Mesenteric fat pad (tissue), 1 donor: ENCODE measurements around the gene TSSK2. TPM values are rescaled to one million over a fixed set of nuclear protein-coding genes. Genes with fewer than 3 reads are reported as not detected.
A peak's percentile ranks its signal among the peaks of the same experiment; 100 is the strongest.

Experiments used
- DNase-seq: peaks from one replicate; pipeline ENCODE4 v3.0.0-alpha.2; 2020; ENCODE audit warnings: low spot score
- total RNA-seq: library from RNA; stranded (reverse); fragmentation: NEBNext Ultra II Directional; extraction: Animal tissue kit (Norgen Biotek cat#: 25700); gene quantifications from one replicate; pipeline ENCODE4 v1.2.1, GENCODE V29; 2021
- donor health status: DM: yes; HTN: yes; CAD: no.

TSSK2 gene
- total RNA-seq, 1 donor from 2014 or later = not detected

DNA sequence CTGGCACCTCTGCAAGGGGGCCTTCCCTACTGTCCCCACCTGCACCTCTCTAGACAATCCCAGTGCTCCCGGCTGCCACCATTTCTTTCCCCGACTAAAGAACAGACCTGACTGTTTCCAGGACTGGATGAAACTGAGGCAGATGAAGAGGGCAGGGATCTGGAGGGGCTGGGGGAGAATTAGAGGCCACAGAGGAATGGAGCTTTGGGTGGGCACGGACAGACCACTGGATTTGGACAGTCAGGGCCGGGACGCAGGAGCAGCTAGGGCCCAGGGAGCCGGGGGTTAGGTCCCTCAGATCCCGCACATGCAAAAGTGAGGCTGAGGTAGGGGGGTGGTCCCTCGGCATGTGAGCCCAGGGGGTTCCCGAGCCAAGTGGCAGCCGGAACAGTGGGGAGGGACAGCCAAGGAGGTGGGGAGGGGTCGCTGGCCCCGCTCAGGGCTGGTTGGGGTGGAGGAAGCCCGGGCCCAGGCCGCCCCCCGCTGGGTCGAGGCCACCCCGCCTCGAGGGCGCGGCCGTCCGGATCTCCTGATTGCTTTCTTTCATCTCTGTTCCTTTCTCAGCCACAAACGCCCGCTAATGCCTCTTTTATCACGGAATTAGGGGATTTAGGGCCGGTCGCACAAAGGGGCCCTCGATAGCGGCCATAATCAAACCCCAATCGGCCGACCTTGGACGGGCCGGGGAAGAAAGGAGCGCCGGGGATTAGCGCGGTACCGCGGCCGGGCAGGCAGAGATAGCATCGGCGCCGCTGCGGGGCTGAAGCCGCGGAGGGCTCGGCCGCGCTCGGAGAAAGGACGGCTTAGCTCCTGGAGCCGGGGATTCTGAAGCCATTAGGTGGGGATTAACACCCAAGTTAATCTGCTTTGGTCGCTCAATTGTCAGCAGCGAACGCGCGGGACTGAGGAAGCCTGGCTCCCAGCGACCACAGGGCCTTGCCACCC is 38.2 kb downstream of the TSSK2 start:
- DNase-seq = no peak

DNA sequence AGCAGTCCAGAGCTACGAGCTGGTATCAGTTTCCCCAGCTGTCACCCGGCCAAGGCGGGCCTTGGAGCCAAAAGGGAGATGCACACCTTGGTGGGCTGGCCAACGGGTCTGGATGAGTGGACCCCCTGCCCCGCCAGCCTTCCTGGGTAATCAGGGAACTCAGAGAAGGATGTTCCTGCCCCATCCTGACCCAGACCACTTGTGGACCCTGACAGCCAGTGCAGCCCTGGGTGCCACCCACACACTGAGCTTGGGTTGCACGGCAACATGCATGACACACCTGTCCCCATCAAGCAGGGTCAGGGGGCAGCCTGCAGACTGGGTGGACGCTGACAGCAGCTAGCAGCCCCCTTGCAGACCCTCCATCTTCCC is 38.8 kb downstream of the TSSK2 start:
- no peak for DNase-seq

DNA sequence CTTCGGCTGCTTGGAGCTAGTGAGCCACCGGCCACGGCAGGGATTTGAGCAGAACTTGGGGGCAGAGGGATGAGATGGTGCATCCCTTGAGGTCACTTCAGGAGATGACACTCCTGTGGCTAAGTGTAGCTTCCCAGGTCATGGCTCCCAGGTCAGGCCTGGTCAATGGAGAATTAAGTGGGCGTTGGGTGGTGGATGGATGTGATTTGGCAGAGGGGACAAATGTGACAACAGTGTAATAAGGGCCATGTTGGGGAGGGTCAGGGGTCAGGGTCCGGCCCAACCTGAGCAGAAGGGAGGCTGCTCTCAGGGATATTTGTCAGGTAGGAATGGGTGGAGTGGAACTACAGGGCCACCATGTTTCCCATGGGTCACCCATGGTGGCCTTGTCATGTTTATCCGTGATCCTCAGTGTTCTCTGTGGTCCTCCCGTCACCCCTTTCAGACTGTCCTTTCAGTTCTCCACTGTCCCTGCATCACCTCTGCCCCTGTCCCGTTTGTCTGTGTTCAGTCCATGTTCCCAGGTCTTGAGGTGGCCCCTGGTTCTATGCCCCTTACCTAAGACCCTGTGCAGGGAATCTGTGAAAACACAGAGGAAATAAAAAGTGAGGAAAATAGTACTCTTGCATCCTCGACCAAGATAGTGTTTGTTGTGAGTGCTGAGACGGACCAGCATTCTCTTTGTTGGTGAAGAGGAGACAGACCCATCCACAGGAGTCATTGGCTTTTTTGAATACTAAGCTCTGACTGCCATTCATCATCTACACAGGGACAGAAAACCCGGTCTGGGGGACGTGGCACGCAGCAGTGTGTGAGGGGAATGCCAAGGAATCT is 41.3 kb downstream of the TSSK2 start:
- no peak for DNase-seq

DNA sequence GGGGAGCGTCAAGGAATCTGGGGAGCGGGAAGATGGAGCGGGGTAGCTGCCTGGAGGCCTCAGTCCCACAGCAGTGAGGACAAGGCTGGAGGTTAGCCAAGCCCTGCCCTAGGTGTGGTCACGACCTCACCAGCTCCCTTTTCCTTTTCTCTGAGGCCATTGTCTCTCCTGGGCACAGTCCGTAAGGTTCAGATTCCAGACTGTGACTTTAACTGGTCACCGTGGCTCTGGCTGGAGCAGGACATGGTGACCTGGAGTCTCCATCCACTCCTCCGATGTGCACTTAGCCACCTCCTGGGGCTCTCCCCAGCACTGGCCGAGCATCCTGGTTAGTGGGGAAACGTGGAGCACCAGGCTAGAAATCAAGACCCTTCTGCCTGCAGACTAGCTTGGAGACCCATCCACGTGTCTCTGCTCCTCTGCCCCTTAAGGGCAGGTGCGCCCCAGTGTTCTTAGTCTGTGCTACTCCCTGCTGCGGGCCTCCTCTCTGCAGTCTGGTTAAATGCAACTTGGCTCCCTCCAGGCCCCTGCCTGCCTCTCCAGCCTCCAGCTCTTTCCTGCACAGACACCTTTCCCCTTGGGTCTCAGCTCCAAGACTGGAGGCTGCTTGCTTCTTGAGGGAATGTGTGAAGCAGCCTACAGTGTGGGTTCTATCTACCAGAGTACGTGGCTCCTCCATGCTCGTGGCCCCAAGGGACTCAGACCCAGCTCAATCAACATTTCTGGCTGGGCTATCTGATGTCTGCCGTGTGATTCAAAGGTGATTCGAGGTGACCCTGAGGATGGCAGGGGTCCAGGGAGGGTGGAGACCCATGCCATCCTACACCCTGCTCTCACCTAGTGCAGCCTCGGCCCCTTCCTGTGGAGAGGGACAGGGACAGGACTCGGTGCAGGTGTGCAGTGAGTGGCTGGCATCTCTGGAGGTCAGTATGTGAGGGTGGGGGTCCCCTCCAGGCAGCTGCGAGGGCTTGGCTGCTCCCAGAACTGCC is 42.2 kb downstream of the TSSK2 start:
- DNase-seq = no peak

DNA sequence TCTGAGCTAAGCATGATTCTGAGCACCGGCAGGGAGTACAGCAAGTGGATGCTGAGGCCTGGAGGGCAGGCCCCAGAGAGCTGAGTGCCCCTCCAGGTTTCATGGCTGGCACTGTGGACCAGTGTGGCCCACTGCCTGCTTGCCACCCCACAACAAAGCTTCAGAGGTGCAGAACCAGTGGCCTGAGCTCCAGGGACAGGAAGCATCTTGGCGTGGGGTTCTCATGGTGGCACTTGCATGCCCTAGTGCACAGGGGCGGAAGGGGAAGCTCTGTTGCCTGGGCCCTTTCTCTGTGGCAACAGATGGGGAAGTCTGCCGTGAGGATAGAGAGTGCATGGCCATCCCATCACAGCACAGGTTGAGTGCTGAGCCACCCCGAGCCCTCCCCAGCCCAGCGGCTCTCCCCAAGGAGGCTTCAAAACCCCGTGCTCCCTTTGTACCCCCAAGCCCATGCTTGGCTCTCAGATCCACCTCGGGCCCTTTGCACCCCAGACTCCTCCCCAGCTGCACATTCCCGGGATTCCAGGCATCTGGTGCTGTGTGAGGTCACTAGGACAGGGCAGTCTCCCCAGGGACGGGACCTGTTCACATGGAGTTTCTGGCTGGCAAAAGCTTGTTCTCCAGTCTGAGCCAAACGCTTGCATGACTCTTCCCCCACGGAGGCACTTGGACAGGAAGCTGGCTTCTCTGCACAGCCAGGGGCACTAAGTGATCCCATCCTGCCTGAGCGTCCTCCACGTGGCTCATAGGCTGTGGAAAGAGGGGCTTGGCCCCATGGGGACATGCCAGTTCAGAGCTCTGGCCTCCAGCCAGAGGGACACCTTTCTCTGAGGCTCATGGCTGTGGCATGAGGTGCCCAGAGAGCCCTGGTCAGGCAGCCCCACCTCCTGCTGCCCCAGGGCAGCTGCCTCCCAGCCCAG is 43.3 kb downstream of the TSSK2 start:
- DNase-seq = no peak

DNA sequence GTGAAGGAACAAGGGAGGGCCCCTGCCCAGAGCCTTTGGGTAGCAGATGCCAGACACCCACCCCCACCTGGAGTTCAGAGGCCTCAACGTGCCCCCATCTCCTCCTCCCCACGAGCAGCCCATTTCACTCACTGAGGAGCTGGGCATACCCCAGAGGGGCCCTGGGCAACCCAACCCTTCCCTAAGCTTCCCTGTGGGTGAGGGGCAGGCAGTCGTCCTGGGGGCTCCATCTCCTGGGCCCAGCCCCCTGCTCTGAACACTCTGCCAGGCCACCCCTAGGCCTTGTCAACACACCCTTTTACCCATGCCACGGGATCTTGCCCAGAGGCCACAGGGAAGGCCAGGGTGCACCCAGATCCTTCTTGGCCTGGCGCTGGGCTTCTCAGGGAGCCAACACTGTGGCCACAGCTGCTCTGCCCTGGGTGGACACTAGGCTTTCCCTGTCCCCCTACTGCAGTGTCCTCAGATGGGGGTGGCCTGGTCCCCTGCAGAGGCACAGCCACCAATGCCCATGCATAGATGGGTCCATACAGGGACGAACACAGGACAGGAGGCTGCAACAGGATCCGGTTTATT is 44.0 kb downstream of the TSSK2 start:
- DNase-seq = no peak

DNA sequence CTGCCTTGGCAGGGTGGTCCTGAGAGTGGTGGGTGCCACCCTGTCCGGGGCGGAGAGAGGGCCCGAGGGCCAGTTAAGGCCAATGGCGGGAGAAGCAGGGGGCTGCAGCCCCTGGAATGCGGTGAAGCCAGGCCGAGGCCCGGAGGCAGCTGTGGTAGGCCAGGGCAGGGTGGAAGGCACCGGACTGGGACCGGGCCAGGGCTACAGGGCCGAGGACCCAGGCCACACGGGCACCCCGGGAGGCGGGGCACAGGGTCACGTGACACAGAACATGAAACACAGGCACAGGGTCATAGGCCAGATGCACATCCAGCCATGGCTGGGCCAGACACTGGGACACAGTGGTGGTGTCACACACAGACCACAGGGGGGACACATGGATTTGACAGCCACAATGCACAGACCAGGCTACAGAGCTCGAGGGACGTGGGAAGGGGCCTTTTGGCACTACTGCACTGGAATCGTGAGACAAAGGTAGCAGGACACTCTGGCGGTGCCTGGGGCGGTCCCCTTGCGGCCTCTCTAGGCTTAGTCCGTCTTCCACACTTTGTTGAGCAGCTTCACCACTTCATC is 44.6 kb downstream of the TSSK2 start:
- DNase-seq = no peak

DNA sequence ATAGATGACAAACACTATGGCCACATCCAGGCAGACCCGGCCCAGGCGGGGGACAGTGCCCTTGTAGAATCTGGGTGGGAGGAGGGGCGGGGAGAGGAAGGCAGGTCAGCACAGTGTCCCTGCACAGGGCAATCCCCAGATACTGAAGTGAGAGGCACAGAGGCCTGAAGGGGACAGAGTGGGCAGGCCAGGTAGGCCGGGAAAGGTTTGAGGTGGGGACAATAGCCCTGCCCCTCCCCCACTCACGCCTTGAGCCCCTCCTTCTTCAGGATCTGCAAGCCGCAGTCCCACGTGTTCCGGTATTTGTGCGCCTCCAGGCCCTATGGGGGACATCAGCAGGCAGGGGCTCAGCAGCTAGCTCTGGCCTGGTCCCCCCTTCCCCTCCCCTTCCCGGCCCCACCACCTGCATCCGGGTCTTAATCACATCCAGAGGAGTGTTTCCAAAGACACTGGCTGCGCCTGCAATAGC is 45.1 kb downstream of the TSSK2 start:
- DNase-seq = no peak

DNA sequence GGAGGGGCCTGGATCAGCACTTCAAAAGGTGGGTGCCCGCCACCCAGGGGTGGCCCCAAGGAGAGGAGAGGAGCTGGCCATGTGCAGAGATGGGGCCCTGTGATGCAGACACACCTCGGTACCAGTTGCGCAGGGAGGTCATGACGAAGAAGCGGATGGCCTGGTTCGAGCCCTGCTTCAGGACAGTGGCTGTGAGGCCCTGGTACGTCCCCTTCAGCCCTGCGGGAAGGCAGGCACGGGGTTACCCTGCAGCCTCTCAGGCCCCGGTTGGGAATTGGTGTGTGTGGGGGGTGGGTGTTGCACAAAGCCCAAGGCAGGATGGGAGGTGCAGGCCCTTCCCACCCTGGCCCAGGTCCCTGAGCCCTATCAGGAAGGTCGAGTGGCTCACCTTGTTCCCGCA is 45.6 kb downstream of the TSSK2 start:
- DNase-seq = no peak

DNA sequence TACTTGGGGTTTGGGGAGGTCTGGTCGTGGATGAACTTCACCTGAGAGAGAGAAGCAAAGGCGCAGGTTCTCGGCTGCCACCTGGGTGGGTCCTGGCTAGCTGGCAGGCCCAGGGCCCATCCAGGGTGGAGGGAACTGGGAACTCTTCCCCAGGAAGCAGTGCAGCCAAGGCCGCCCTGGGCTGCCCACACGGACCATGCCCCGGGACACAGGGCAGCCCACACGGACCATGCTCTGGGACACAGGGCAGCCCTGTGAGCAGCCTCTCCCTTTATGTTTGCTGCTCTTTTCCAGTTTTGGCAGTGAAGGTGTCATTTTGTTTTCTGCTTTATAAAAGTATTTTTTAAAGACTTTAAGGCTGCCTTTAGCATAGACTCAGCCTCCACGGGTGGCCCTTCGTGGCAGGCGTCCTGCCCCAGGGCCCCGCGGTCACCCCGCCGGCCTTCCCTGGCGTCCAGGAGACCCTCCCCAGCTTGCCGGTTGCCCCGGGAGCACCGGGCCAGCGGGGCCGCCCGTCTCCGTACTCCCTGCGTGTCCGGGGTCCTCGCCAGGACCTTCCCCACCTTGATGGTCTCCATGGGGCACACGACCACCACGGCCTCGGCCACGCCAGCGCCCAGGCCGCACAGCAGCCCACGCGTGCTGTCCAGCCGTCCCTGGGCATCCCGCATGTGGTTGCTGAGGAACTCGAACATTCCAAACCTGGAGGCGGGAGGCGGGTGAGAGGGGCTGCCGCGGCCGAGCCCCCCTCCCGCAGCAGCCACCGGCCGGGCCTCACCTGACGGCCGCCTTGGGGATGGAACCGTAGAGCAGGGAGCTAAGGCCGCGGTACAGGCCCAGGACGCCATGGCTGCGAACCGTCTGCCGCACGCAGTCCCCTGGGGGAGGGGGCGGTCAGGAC is 46.3 kb downstream of the TSSK2 start:
- DNase-seq = no peak

DNA sequence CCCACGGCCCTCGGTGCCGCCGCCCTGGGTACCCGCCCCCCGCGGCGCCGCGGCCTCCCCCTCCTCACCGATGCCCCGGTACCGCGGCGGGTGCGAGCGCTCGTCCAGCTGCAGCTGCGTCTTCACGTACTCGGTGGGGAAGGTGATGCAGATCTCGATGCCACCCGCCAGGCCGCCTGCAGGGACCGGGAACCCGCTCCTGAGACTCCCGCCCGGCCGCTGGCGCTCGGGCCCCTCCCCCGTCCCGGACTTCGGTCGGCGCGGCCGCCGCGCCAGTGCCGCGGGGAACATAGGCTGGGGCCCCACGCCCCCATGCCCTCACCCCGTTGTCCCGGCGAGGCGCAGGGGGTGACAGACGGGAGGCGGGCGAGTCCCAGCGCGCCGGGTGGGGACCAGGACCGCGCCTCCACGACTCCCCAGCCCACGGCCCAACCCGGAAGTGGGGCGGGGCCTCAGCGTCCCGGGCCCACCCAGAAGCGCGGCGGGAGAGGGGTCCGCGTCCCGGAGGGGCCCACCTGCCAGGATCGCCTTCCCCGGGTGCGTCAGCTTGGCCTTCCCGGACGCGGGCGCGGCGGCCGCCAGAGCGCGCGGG is 47.1 kb downstream of the TSSK2 start:
- no peak for DNase-seq

DNA sequence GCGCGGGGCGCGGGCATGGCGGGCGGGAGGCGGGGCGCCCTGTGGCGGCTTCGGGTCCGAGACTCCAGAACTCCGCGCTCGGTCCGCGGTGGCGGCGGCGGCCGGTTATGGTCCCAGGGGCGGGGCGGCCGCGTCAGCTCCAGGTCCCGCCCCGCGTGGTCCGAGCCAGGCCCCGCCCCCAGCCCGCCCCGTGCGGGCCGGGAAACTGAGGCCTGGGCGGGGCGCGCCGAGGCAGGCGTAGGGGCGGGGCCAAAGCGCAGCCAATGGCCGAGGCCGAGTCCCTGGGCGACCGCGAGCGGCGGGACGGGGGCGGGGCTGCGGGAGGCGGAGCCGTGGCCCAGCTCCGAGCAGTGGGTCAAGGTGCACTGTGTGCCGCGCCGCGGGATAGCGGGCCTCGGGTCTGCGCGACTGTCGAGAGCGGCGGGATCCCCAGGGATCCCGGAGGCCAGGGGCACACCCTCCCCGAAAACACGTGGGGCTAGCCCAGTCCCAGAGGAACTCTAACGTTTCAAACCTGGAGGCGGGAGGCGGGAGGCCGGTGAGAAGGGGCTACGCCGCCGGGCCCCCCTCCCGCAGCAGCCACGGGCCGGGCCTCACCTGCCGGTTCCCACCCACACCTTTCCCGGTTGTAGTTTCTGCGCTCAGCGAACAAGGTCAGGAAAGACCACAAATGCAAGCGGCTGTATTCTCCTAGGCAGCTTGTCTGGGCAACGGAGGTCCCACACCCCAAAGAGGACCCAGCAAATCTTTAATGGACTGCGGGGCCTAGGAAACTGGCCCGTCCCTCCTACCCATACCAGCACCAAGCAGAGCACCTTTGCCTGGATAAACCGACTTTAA is 47.8 kb downstream of the TSSK2 start, which contains the start of gene SLC25A1:
TSS of gene SLC25A1 (minus strand) at position 80 of the 840 bp plus-strand sequence. CDS start at position 17, 63 bp downstream.
- DNase-seq = peak; percentile 97

DNA sequence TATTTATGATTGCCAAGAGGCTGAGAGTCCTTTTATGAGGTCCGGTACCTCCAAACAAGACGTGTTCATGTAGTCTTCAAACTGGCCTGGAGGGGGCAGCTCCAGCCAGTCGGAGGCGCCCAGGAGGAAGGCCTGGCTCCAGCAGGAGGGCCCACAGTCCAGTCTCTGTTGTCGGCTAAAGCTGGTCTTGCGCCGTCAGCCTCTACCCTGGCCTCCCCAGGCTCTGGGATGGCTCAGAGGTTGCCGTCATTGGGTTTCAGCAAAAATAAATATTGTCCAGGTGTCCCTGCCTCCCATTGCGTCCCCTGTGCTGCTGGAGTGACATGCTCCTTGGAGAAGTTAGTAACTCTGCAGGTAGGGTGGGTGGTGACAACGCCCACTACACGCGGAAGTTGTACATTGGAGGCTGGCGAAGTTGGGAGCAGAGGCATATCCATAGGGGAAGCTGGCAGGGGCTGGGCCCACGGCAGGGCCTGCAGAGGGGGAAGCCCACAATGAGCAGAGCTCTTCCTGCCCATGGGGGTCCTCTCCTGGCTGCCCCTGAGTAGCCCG is 48.5 kb downstream of the TSSK2 start:
- DNase-seq = no peak

DNA sequence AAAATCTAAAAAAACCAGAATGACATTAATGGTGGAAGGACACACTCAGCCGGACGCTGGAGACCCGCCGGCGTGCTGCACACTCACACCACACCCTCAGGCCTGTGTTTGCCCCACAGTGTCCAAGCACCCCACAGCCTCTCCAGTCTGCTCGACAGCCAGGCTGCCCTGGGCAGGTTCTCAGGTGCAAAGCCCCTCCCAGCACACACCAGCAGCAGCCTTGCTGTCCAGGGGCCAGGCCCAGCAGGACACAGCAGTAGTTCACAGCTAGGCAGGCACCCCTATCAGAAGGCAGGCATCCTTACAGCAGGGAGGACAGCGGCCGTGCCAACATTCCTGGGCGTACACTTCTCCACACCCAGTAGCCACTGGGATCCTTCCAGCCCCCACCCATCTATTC is 49.1 kb downstream of the TSSK2 start:
- DNase-seq = no peak

DNA sequence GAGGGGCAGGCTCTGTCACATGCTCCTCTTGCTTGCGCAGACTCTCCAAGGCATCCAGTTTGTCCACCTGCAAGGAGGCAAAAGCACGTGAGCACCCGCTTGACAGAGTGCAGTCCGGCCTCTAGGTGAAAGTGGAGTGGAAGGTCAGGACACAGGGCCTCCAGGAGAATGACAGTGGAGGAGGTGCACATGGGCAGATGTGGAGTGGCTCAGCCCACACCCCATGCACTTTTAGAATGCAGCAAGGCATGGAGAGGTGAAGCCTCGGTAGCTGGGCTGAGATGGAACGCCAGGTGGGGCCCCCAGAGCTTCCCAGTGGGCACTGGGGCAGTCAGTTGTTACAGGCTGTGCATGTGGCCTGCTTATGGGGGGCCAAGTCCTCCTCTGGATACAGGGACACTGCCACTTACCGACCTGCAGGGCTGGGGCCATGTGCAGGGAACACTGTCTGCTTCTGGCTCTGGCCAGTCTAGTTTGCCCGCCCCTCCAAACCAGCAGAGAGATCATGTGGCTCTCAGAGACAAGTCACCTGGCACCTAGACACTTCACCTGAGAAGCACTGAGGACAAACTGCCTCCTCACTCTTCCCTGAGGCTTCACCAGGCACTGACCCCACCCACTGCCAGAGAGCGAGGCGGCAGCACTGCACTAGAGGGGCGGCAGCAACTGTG is 49.8 kb downstream of the TSSK2 start:
- no peak for DNase-seq
